Panc1 (cell line): ENCODE measurements around the gene DSCAML1. TPM values are rescaled to one million over a fixed set of nuclear protein-coding genes. Genes with fewer than 3 reads are reported as not detected.

Source experiments
- ATAC-seq: fragments of 200-7000 bp; cut with Tn5 transposase; 2 replicates; pipeline ENCODE4 v1.9.1; 2020; ENCODE audit warnings: mild to moderate bottlenecking, moderate library complexity
- BruUV-seq: library from RNA; stranded (reverse); fragments of 400-500 nt; replicated peaks from 2 replicates; lab custom pipeline; 2021; lab: Mats Ljungman, UMichigan
- CTCF ChIA-PET: fragments of 300-600 bp; sonication (Branson Sonifier 250); formaldehyde crosslinking; loops from one replicate; lab custom pipeline; 2022; ENCODE audit warnings: antibody characterized with exemption; lab: Charles Lee
- POLR2A ChIA-PET: fragments of 300-600 bp; sonication (Branson Sonifier 250); formaldehyde crosslinking; loops from one replicate; lab custom pipeline; 2022; ENCODE audit warnings: antibody characterized with exemption; lab: Charles Lee
- DNase-seq: peaks from one replicate; pipeline ENCODE4 v3.0.0-alpha.2; 2010; ENCODE audit warnings: low read depth, low spot score
- H3K27ac ChIP-seq: 2 replicates; pipeline ENCODE4 v1.5.1; 2011; ENCODE audit warnings: mild to moderate bottlenecking, low read length, inconsistent platforms
- H3K27me3 ChIP-seq: fragments of 200-500 bp; sonication (Bioruptor generic); 2 replicates; pipeline ENCODE4 v1.6.0; 2014; ENCODE audit warnings: low read length, inconsistent platforms; ENCODE audit not compliant: control insufficient read depth, insufficient read depth
- H3K36me3 ChIP-seq: fragments of 200-500 bp; sonication (Bioruptor generic); 2 replicates; pipeline ENCODE4 v1.5.1; 2014; ENCODE audit warnings: inconsistent platforms, mild to moderate bottlenecking, low read length, moderate library complexity; ENCODE audit not compliant: control insufficient read depth, insufficient read depth
- H3K4me1 ChIP-seq: 2 replicates; pipeline ENCODE4 v1.5.1; 2011; ENCODE audit warnings: inconsistent platforms, mild to moderate bottlenecking, low read length, moderate library complexity; ENCODE audit not compliant: control insufficient read depth, insufficient read depth
- H3K4me3 ChIP-seq, 2 experiments: 2 replicates each; pipeline ENCODE4 v1.5.1; 2011 to 2012; ENCODE audit warnings: low read depth in 2 of 2, low read length in 2 of 2, mild to moderate bottlenecking in 2 of 2, inconsistent platforms in 1 of 2, moderate library complexity in 1 of 2
- H3K9me3 ChIP-seq: fragments of 200-500 bp; sonication (Bioruptor generic); 2 replicates; pipeline ENCODE4 v1.5.1; 2014; ENCODE audit warnings: low read depth, mild to moderate bottlenecking, inconsistent platforms, low read length, moderate library complexity; ENCODE audit not compliant: control insufficient read depth, insufficient read depth
- CTCF ChIP-seq: fragments of 450-650 bp; IDR thresholded peaks from 2 replicates; pipeline ENCODE4 v1.5.1; 2017; ENCODE audit warnings: mild to moderate bottlenecking
- POLR2AphosphoS5 ChIP-seq: IDR thresholded peaks from 2 replicates; pipeline ENCODE4 v1.6.1; 2012; ENCODE audit warnings: mild to moderate bottlenecking, low read depth, low read length, moderate library complexity
- SIN3A ChIP-seq: IDR thresholded peaks from 2 replicates; pipeline ENCODE4 v1.6.1; 2012; ENCODE audit warnings: low read depth, mild to moderate bottlenecking, low read length, moderate library complexity, borderline replicate concordance; ENCODE audit not compliant: insufficient read depth
- TCF7L2 ChIP-seq: IDR thresholded peaks from 2 replicates; pipeline ENCODE4 v1.6.1; 2011; ENCODE audit warnings: mild to moderate bottlenecking, low read depth, low read length, inconsistent platforms
- in situ Hi-C: cut with HindIII; loops from 2 replicates; pipeline ENCODE4 v1.10.0; 2016; ENCODE audit warnings: low sequenced_read_pairs, low pct_unique_long_range_greater_than_20kb
- intact Hi-C: fragments of 100-400 bp; cut with micrococcal nuclease; formaldehyde crosslinking; loops from one replicate; pipeline ENCODE4 v1.10.0; 2022; ENCODE audit not compliant: unreplicated experiment
- total RNA-seq: library from RNA; stranded (reverse); gene quantifications from one replicate; pipeline ENCODE4 v1.2.1, GENCODE V29; 2021; ENCODE audit not compliant: unreplicated experiment
- TF ChIP-seq, protein P1 (sequence below), 2 experiments: IDR thresholded peaks; 2 replicates each; pipeline ENCODE4 v1.6.1; 2011 to 2012; ENCODE audit warnings: low read depth in 2 of 2, control low read depth in 1 of 2, low read length in 1 of 2, mild to moderate bottlenecking in 1 of 2, moderate library complexity in 1 of 2; ENCODE audit not compliant: insufficient read depth in 1 of 2

DSCAML1 gene
- total RNA-seq, 1 experiment from 2014 or later: 1.6 TPM

GRCh38 chr11:117431436-117431835 lies 365.6 kb downstream of the DSCAML1 start:
- Histone ChIP-seq H3K9me3 (no peaks in the 10 kb centered on the region), H3K27me3 (peaks cover 2% of the 10 kb centered on the region), H3K36me3 (no peaks in the 10 kb centered on the region), H3K4me3 (no peak overlapping the region), H3K27ac (no peak overlapping the region), H3K4me1 (no peaks in the 10 kb centered on the region)
- no peak for DNase-seq
- CTCF ChIA-PET: no interaction called here
- no TSS peak for BruUV-seq
- intact Hi-C loops (no loop called here), in situ Hi-C loops (loop anchor here (25.0 kb wide), 1 partner anchor 381 kb away; the partner anchor contains the start of gene FXYD2)
- TF ChIP-seq TCF7L2: no peak
- TF ChIP-seq POLR2AphosphoS5: no peak
- no peak for TF ChIP-seq SIN3A
- TF ChIP-seq, protein P1, sequence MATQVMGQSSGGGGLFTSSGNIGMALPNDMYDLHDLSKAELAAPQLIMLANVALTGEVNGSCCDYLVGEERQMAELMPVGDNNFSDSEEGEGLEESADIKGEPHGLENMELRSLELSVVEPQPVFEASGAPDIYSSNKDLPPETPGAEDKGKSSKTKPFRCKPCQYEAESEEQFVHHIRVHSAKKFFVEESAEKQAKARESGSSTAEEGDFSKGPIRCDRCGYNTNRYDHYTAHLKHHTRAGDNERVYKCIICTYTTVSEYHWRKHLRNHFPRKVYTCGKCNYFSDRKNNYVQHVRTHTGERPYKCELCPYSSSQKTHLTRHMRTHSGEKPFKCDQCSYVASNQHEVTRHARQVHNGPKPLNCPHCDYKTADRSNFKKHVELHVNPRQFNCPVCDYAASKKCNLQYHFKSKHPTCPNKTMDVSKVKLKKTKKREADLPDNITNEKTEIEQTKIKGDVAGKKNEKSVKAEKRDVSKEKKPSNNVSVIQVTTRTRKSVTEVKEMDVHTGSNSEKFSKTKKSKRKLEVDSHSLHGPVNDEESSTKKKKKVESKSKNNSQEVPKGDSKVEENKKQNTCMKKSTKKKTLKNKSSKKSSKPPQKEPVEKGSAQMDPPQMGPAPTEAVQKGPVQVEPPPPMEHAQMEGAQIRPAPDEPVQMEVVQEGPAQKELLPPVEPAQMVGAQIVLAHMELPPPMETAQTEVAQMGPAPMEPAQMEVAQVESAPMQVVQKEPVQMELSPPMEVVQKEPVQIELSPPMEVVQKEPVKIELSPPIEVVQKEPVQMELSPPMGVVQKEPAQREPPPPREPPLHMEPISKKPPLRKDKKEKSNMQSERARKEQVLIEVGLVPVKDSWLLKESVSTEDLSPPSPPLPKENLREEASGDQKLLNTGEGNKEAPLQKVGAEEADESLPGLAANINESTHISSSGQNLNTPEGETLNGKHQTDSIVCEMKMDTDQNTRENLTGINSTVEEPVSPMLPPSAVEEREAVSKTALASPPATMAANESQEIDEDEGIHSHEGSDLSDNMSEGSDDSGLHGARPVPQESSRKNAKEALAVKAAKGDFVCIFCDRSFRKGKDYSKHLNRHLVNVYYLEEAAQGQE (IDR thresholded peaks at IDR 0.05; ENCODE audit: insufficient read depth in 1 of 2, low read depth in 2 of 2, low read length in 1 of 2): no peak
- TF ChIP-seq CTCF: no peak
- POLR2A ChIA-PET: no interaction called here
- no peak for ATAC-seq

DNA sequence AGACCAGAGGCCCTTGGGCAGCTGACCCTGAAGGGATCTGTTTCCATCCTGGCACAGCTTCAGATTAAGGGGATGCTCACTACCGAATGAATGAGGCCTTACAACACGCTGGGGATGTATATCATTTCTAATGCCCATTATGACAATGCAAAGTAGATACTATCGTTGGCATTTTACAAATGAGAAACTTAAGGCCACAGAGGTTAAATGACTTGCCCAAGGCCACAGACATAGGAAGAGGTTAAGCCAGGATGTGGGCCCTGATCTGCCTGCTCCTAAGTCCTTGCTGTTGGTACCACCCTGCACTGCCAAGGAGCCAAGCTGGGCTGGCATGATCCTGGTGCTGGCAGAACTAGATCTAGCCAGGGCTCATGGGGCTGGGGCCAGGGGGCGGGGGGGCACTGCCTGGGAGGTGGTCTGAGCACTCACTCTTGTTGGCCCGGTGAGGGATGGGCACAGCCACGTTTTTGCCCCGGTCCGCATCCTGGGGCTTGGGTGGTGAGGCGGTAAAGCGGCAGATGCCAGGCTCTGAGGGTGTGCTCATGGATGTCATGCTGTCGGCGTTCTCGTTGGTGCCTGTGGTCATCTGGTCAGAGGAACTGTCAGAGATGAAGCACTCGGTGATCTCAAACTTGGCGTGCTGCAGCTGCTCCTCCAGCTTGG lies 366.6 kb downstream of the DSCAML1 start:
- peaks cover 2% of the 10 kb centered on the region; the same call in 1 of the 2 replicates for H3K27me3 ChIP-seq
- in situ Hi-C loops: loop anchor here (25.0 kb wide), 1 partner anchor 382 kb away; the partner anchor contains the start of gene FXYD2

More for the DNA sequence above, 366.6 kb downstream of the DSCAML1 start:
- H3K4me3 ChIP-seq: no peak overlapping the region
- BruUV-seq: no TSS peak
- POLR2A ChIA-PET: no interaction called here
- no peak for ATAC-seq
- DNase-seq: no peak
- CTCF ChIA-PET: interaction anchor here (0.6 kb wide), 1 partner anchor 106 kb away, joined by 3 read pairs; no protein-coding TSS in a partner anchor
- H3K9me3 ChIP-seq: no peaks in the 10 kb centered on the region
- no peaks in the 10 kb centered on the region for H3K36me3 ChIP-seq
- no peaks in the 10 kb centered on the region for H3K4me1 ChIP-seq
- intact Hi-C loops: no loop called here
- TF ChIP-seq POLR2AphosphoS5 (no peak), CTCF (no peak), TCF7L2 (no peak), SIN3A (no peak)
- TF ChIP-seq, protein P1 (IDR thresholded peaks at IDR 0.05; ENCODE audit: insufficient read depth in 1 of 2, low read depth in 2 of 2, low read length in 1 of 2): no peak
- no peak overlapping the region for H3K27ac ChIP-seq
